CD4-positive, alpha-beta T cell (primary cell): ENCODE data around the gene BCORL1. TPM values are rescaled to one million over a fixed set of nuclear protein-coding genes. Genes with fewer than 3 reads are reported as not detected.

ENCODE experiments used
- ATAC-seq: fragments of 200-7000 bp; cut with Tn5 transposase; one replicate; pipeline ENCODE4 v1.10.0; 2022; ENCODE audit warnings: mild to moderate bottlenecking; ENCODE audit not compliant: poor library complexity
- CTCF ChIA-PET: fragments of 350-600 bp; sonication (Branson Sonifier 250); formaldehyde crosslinking; loops from one replicate; lab custom pipeline; 2021; ENCODE audit warnings: antibody characterized with exemption, inconsistent platforms; lab: Charles Lee
- POLR2A ChIA-PET: fragments of 350-600 bp; sonication (Branson Sonifier 250); formaldehyde crosslinking; loops from one replicate; lab custom pipeline; 2021; ENCODE audit warnings: antibody characterized with exemption, inconsistent platforms; lab: Charles Lee
- DNase-seq, 14 experiments: peaks; one replicate each; pipeline ENCODE4 v3.0.0-alpha.2; 2013 to 2020; ENCODE audit warnings: mixed read lengths in 2 of 14
- H3K27ac ChIP-seq, 2 donors: one replicate each; pipeline versions ENCODE4 v1.5.1 to v1.7.0; 2013; ENCODE audit warnings: low read length in 2 of 2, low read depth in 1 of 2, mild to moderate bottlenecking in 1 of 2
- H3K27me3 ChIP-seq, 2 experiments: 1 replicate in 1 of 2; 2 replicates in 1 of 2; pipeline versions ENCODE4 v1.6.1 to v1.7.0; 2013; ENCODE audit warnings: low read length in 2 of 2, control low read depth in 1 of 2, mild to moderate bottlenecking in 1 of 2, moderate library complexity in 1 of 2; ENCODE audit not compliant: insufficient read depth in 2 of 2, control insufficient read depth in 1 of 2
- H3K36me3 ChIP-seq: one replicate; pipeline ENCODE4 v1.6.1; 2013; ENCODE audit warnings: low read length, control low read depth; ENCODE audit not compliant: insufficient read depth
- H3K4me1 ChIP-seq: one replicate; pipeline ENCODE4 v1.6.1; 2013; ENCODE audit warnings: low read length, control low read depth; ENCODE audit not compliant: insufficient read depth
- H3K4me3 ChIP-seq: one replicate; pipeline ENCODE4 v1.5.1; 2013; ENCODE audit warnings: mild to moderate bottlenecking, low read length, moderate library complexity
- H3K9me3 ChIP-seq, 2 experiments: 1 replicate in 1 of 2; 2 replicates in 1 of 2; pipeline versions ENCODE4 v1.6.1 to v1.7.0; 2013; ENCODE audit warnings: low read length in 2 of 2, mild to moderate bottlenecking in 2 of 2, control low read depth in 1 of 2, moderate library complexity in 1 of 2; ENCODE audit not compliant: control insufficient read depth in 1 of 2, insufficient read depth in 1 of 2
- H3K27ac Mint-ChIP-seq: one replicate; pipeline ENCODE4 v1.8.0; 2020; ENCODE audit warnings: mixed read lengths
- H3K27me3 Mint-ChIP-seq: one replicate; pipeline ENCODE4 v1.8.0; 2021; ENCODE audit warnings: mixed read lengths
- H3K36me3 Mint-ChIP-seq: one replicate; pipeline ENCODE4 v1.8.0; 2021; ENCODE audit warnings: low read depth, mixed read lengths
- H3K4me1 Mint-ChIP-seq: one replicate; pipeline ENCODE4 v1.8.0; 2021; ENCODE audit warnings: low read depth, mixed read lengths
- H3K4me3 Mint-ChIP-seq: one replicate; pipeline ENCODE4 v1.8.0; 2020; ENCODE audit warnings: mild to moderate bottlenecking, mixed read lengths
- H3K9me3 Mint-ChIP-seq: one replicate; pipeline ENCODE4 v1.8.0; 2020; ENCODE audit warnings: mixed read lengths
- CTCF ChIP-seq: fragments of 200-600 bp; IDR thresholded peaks from one replicate; pipeline ENCODE4 v1.8.0; 2022; ENCODE audit warnings: antibody characterized with exemption, mild to moderate bottlenecking
- intact Hi-C, 2 experiments: fragments of 100-400 bp; cut with DNase I in 1 of 2; cut with micrococcal nuclease in 1 of 2; formaldehyde crosslinking; loops; one replicate each; pipeline versions ENCODE4 v1.15.1 to v1.9.0; 2023 to 2025; cut with DNase I, micrococcal nuclease
- total RNA-seq, 174 experiments: library from RNA in 2 of 174; stranded (reverse) in 2 of 174; gene quantifications; one replicate each; pipeline ENCODE4 v1.2.3 and lab custom pipeline; 2021 to 2026

Gene BCORL1
- total RNA-seq, 2 experiments from 2014 or later = 3.4 to 3.5 TPM

- no peaks in the 10 kb centered on the region for H3K9me3 ChIP-seq
- H3K9me3 Mint-ChIP-seq = no peaks in the 10 kb centered on the region
- no peak for DNase-seq
- TF ChIP-seq CTCF = no peak
- CTCF ChIA-PET = interaction anchor here (1.4 kb wide), 1 partner anchor 15 kb away, joined by 4 read pairs; no protein-coding TSS in a partner anchor
- no peak for ATAC-seq
- H3K27ac Mint-ChIP-seq = no peak overlapping the region
- peaks cover 44% of the 10 kb centered on the region for H3K36me3 ChIP-seq
- POLR2A ChIA-PET = no interaction called here
- no peak overlapping the region for H3K4me3 Mint-ChIP-seq
- H3K4me3 ChIP-seq = no peak overlapping the region
- H3K27me3 Mint-ChIP-seq = no peaks in the 10 kb centered on the region
- H3K4me1 Mint-ChIP-seq = peaks cover 8% of the 10 kb centered on the region
- H3K36me3 Mint-ChIP-seq = peaks cover 46% of the 10 kb centered on the region
- intact Hi-C loops = loop anchor here in 1 of 2 experiments (5.0 kb wide), 1 partner anchor 842 kb away; no protein-coding TSS in a partner anchor
- no peak overlapping the region for H3K27ac ChIP-seq
- no peaks in the 10 kb centered on the region for H3K27me3 ChIP-seq
- H3K4me1 ChIP-seq = peaks cover 14% of the 10 kb centered on the region
Observed at GRCh38 chrX:130075777-130076176, 93.3 kb downstream of the BCORL1 start.

- H3K27me3 ChIP-seq = no peaks in the 10 kb centered on the region
- no peaks in the 10 kb centered on the region for H3K9me3 ChIP-seq
- no peak overlapping the region for H3K27ac ChIP-seq
- H3K36me3 ChIP-seq = peaks cover 18% of the 10 kb centered on the region
- intact Hi-C loops = loop anchor here (1.0 to 5.0 kb wide), 3 partner anchors 41 to 837 kb away; no protein-coding TSS in a partner anchor
- peaks cover 54% of the 10 kb centered on the region for H3K4me1 ChIP-seq
- ChIA-PET CTCF (interaction anchor here (0.6 to 5.6 kb wide), 18 partner anchors 9 to 837 kb away, joined by 3 to 76 read pairs (median 4); no protein-coding TSS in a partner anchor), POLR2A (interaction anchor here (0.9 to 1.1 kb wide), 4 partner anchors 12 to 86 kb away, joined by 3 to 4 read pairs (median 4); partner anchors contain the start of gene AIFM1)
- Mint-ChIP-seq H3K27ac (peak overlapping the region; percentile 75), H3K36me3 (peaks cover 17% of the 10 kb centered on the region), H3K27me3 (no peaks in the 10 kb centered on the region), H3K4me3 (peak overlapping the region; percentile 34), H3K9me3 (no peaks in the 10 kb centered on the region), H3K4me1 (peaks cover 42% of the 10 kb centered on the region)
- peak; percentile 66 for TF ChIP-seq CTCF
- ATAC-seq = no peak
- peak; percentile 21 to 80 (median 44) for DNase-seq
- H3K4me3 ChIP-seq = no peak overlapping the region
Observed at GRCh38 chrX:130079824-130080406, 97.5 kb downstream of the BCORL1 start.

GRCh38 chrX:130080791-130081367 lies 98.4 kb downstream of the BCORL1 start:
- peaks cover 18% of the 10 kb centered on the region for H3K36me3 ChIP-seq
- no peak overlapping the region for H3K4me3 ChIP-seq
- H3K4me1 Mint-ChIP-seq = peaks cover 45% of the 10 kb centered on the region
- H3K27ac ChIP-seq = peak overlapping the region in 1 of 2 donors; percentile 61
- DNase-seq = no peak
- intact Hi-C loops = loop anchor here in 1 of 2 experiments (1.0 to 2.0 kb wide), 2 partner anchors 40 to 111 kb away; no protein-coding TSS in a partner anchor
- peaks cover 13% of the 10 kb centered on the region for H3K36me3 Mint-ChIP-seq
- CTCF ChIA-PET = interaction anchor here (1.0 to 5.6 kb wide), 8 partner anchors 8 to 836 kb away, joined by 3 to 76 read pairs (median 4); no protein-coding TSS in a partner anchor
- H3K27me3 Mint-ChIP-seq = no peaks in the 10 kb centered on the region
- H3K27ac Mint-ChIP-seq = peak overlapping the region; percentile 93
- no peaks in the 10 kb centered on the region for H3K9me3 Mint-ChIP-seq
- ATAC-seq = no peak
- H3K9me3 ChIP-seq = no peaks in the 10 kb centered on the region
- no peak for TF ChIP-seq CTCF
- peaks cover 62% of the 10 kb centered on the region for H3K4me1 ChIP-seq
- no peaks in the 10 kb centered on the region for H3K27me3 ChIP-seq
- POLR2A ChIA-PET = interaction anchor here (1.2 to 2.6 kb wide), 4 partner anchors 29 to 96 kb away, joined by 4 to 15 read pairs (median 7); partner anchors contain the start of genes AIFM1 and ELF4
- no peak overlapping the region for H3K4me3 Mint-ChIP-seq
